Airway epithelial cell (primary cell): ENCODE results near the gene GSTA4. TPM values are rescaled to one million over a fixed set of nuclear protein-coding genes. Genes with fewer than 3 reads are reported as not detected.

Experiments used
- total RNA-seq: library from RNA; depleted of rRNA; stranded (reverse); fragments of >200 nt; gene quantifications from 2 replicates; pipeline ENCODE4 v1.2.3, GENCODE V29; 2015

GSTA4 gene
- total RNA-seq, result 79.1 and 85.1 TPM in 2 replicates

GRCh38 chr6:52995089-52995912 is at the start of gene GSTA4:
Gene GSTA4 (minus strand): TSS chr6:52995284. CDS start chr6:52994243, 1,041 bp downstream.

Other genes starting within 250 kb of the GSTA4 start
- gene GSTA2, start 231.8 kb downstream of the GSTA4 start, total RNA-seq, result not detected in 2 replicates
- gene GSTA1, start 191.5 kb downstream of the GSTA4 start, total RNA-seq, result 0.28 and 0.63 TPM in 2 replicates
- gene GSTA5, start 154.5 kb downstream of the GSTA4 start, total RNA-seq, result not detected in 2 replicates
- gene GSTA3, start 85.6 kb downstream of the GSTA4 start, total RNA-seq, result not detected in 2 replicates
- gene CILK1, start 66.5 kb upstream of the GSTA4 start, total RNA-seq, result 9.8 and 12.1 TPM in 2 replicates
- gene FBXO9, start 70.1 kb upstream of the GSTA4 start, total RNA-seq, result 34.2 and 36.7 TPM in 2 replicates
- not detected in 2 replicates for gene GCM1, start 153.6 kb upstream of the GSTA4 start, total RNA-seq